D721Med (cell line): ENCODE data around the gene FAM89B.

Experiments used
- DNase-seq: peaks from one replicate; pipeline ENCODE4 v3.0.0; 2011; ENCODE audit warnings: low spot score; ENCODE audit not compliant: insufficient read length
- FAIRE-seq: peaks from 2 replicates; lab custom pipeline; 2011; peaks lifted over from hg19 to GRCh38; lab: Jason Lieb, UNC
- TF ChIP-seq, protein P1 (sequence below): IDR thresholded peaks from 2 replicates; pipeline ENCODE4 v1.5.1; 2012; ENCODE audit warnings: mild to moderate bottlenecking, control low read depth; ENCODE audit not compliant: insufficient read depth; ENCODE audit errors: missing control alignments

The FAM89B gene

DNA sequence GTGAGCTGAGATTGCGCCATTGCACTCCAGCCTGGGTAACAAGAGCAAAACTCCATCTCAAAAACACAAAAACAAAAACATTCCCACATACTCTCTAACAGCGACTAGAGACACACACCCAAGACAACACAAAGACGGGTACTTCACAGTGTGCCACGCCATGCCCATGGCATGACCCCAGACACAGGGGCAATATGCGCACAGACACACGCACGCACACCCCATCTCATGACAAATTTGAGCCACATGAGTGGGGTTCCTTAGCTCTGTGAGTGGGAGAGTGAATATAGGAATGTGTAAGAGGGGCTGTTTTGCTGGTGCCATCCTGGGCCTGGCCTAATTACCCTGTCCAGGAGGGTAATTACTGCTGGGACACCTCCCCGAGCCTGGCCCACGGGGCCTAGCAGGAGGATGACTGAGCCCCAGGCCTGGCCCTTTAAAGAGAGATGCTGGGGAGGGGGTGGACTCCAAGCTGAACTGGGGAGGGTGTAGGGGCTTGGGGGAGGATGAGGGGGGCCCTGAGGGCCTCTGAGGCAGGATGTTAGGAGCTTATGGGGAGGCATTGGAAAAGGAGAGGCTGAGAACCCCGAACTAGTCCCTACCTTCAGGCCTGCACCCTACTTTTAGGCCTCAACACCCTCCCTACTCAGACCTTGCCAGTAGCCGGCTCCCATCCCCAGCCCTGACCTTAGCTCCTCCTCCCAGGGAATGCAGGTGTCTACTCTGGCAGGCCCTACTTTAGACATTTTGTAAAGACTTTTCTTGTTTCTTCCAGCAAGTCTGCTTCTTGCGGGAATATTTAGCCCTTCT, 15.7 kb upstream of the FAM89B start:
- no peak for FAIRE-seq
- TF ChIP-seq, protein P1, sequence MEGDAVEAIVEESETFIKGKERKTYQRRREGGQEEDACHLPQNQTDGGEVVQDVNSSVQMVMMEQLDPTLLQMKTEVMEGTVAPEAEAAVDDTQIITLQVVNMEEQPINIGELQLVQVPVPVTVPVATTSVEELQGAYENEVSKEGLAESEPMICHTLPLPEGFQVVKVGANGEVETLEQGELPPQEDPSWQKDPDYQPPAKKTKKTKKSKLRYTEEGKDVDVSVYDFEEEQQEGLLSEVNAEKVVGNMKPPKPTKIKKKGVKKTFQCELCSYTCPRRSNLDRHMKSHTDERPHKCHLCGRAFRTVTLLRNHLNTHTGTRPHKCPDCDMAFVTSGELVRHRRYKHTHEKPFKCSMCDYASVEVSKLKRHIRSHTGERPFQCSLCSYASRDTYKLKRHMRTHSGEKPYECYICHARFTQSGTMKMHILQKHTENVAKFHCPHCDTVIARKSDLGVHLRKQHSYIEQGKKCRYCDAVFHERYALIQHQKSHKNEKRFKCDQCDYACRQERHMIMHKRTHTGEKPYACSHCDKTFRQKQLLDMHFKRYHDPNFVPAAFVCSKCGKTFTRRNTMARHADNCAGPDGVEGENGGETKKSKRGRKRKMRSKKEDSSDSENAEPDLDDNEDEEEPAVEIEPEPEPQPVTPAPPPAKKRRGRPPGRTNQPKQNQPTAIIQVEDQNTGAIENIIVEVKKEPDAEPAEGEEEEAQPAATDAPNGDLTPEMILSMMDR, result no peak
- DNase-seq, result no peak

DNA sequence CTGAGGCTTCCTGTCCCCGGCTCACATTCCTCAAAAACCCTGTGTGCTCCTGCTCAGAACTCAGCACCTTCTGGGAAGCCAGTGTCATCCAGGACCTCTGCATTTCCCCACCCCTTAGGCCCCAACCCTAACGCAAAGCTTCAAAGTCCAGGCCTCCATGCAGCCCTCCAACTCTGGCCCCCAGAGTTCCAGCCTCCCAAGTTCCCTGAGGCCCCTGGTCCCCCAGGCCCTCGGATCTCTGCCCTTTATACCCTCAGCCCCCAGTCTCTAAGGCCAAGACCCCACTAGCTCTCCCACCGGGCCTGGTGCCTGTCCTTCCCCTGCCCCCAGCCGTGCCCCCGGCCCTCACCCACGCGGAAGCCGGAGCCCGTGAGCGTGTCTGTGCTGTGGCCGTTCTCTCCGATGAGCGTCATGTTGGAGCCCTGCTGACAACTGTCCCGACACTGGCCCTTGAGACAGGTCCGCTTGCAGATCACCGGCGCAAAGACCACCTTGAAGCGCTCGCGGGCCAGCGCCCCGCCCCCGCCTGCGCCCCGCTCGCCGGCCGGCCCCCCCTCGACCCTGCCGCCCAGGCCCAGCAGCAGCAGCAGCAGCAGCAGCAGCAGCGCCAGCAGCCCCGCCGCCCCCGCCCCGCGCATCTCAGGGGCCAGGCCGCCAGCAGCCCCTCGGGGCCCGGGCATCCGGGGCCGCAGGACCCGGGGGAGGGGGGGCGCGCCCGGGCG, 14.9 kb upstream of the FAM89B start:
- FAIRE-seq, result no peak
- no peak for DNase-seq
- TF ChIP-seq, protein P1, result no peak

DNA sequence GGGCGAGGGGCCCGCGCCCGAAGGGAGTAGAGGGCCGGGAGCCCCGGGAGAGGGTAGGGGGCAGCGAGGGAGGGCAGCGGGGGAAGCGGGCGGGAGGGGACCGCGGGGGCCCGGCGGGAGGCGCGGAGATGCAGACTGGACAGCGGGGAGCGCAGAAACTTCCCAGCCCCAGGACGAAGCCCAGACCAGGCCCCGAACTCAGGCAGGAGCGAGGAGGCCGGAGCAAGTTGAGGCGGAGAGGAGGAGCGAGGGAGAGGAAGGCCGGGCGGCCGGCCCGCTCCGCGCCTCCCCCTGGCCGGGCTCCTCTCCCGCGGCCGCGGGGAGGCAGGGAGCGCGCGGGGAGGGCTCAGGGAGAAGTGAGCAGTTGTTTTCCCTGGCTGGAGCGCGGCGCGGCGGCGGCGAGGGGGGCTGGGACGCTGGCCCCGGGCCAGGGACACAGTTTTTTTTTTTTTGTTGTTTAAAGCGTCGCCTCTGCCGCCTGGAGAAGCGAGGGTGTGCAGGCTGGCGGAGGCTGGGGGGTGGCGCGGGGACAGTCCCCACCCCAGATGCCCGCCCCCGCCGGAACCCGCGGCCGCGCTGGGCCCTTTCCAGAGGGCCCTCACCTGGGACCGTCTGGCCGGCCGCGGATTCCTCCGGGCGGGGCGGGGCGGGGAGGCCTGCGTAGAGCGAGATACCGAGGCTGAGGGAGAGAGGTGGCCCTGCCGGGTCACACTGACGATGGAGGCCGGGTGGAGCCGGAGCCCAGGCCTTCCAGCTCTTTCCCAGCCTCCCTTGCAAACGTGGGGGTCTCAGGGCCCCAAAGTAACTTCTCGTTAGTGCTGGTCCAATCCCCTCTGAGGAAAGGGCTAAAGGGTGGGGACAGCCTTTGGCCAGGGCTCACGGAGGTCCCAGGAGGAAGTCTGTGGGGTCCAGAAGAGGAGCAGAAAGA, 14.1 kb upstream of the FAM89B start, which contains the start of gene LTBP3:
TSS of gene LTBP3 (minus strand) at position 358 of the 928 bp plus-strand sequence. CDS start 400 bp downstream, outside the sequence.
- no peak for DNase-seq
- FAIRE-seq, result no peak
- TF ChIP-seq, protein P1, result no peak

DNA sequence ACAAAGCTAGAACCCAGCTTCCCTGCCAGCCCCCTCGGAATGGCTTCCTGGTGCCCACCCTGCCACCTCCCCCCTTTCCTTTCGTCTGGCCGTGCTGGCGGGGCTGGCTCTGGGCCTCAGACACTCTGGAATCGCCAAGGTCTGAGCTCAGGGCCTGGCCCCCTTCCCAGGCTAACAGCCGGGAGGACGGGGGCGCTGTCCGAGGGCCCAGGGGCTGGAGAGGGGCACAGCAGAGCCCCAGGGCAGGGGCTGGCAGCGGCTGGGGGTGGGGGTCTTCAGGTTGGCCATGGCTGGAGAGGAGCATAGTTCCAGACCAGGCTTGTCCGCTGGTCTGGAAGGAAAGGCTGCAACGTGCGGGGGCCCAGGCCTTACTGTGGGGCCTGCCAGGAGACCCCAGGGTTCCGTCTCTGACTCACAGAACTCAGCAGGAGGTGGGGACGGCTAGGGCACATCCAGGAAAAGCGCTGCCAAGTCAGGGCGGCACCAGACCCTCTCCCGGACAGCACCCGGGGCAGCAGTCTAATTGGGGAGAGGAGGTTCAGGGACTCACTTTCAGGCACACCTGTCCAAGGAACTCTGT, 13.3 kb upstream of the FAM89B start:
- TF ChIP-seq, protein P1, result no peak
- DNase-seq, result no peak
- FAIRE-seq, result no peak

DNA sequence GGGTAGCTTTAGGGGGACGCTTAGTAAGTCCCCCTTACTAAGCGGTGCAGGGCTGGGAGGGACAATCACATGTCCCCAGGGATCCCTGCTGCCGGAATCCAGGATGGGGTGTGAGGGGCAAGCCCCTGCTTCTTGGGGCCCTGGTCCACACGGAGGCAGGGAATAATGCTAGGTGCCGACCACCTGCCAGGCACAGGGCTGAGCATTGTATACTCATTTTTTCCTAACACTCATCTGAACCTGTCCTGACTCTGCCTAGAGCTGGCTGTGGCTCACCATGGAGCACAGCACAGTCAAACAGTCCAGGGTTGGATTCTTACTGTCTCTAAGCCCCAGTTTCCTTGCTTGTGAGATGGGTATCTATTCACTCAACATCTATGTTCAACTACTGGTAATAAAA, 12.8 kb upstream of the FAM89B start:
- DNase-seq (no peak), FAIRE-seq (no peak)
- TF ChIP-seq, protein P1, result no peak

DNA sequence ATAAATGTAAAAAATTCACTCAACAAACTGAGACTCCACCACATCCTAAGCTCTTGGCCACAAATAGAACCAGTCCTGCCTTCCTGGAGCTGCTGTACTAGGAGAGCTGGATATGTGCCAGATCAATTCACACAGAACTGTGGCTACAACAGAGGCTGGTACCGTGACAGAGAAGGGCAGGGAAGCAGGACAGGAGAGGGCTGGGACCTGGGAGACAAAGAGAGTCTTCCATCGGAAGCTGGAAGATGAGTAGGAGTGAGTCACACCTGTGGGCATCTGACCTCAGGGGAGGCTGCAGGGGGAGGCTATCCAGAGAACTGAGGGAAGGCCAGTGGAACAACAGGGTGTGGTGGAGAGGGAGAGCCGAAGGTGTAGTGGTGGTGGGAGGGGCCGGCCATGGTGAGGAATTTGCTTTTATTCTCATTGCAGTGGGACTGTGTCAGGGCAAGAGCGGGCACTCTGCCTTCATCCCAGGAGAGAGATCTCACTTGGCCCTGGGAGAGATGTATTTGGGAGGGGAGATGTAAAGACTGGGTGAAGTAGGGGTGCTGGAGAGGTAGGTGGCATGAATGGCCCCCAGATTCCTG, 12.3 kb upstream of the FAM89B start:
- DNase-seq (no peak), FAIRE-seq (no peak)

More for the DNA sequence above, 12.3 kb upstream of the FAM89B start:
- TF ChIP-seq, protein P1, result no peak
